MCF 10A (cell line): Measurements from ENCODE around the gene ERC2. TPM values are rescaled to one million over a fixed set of nuclear protein-coding genes. Genes with fewer than 3 reads are reported as not detected.
A peak's percentile ranks its signal among the peaks of the same experiment; 100 is the strongest.

Experiments
- BruUV-seq: library from RNA; stranded (reverse); fragments of 400-500 nt; replicated peaks from 2 replicates; lab custom pipeline; 2021; lab: Mats Ljungman, UMichigan
- CTCF ChIA-PET: fragments of 300-600 bp; sonication (Branson Sonifier 250); formaldehyde crosslinking; extraction: SDS; loops from one replicate; lab custom pipeline; 2021; ENCODE audit warnings: antibody characterized with exemption, inconsistent platforms; lab: Yijun Ruan, JAX
- POLR2A ChIA-PET: fragments of 300-600, 350-650 bp; sonication (Branson Sonifier 250); formaldehyde crosslinking; extraction: SDS; loops from one replicate; lab custom pipeline; 2020; ENCODE audit warnings: antibody characterized with exemption, inconsistent platforms; lab: Yijun Ruan, JAX
- DNase-seq: peaks from one replicate; pipeline ENCODE4 v3.0.0-alpha.2; 2018; ENCODE audit not compliant: unreplicated experiment
- H3K27ac Mint-ChIP-seq: one replicate; pipeline ENCODE4 v1.8.0; 2022; ENCODE audit warnings: mild to moderate bottlenecking, low read depth, mixed read lengths; ENCODE audit not compliant: unreplicated experiment
- H3K27me3 Mint-ChIP-seq: one replicate; pipeline ENCODE4 v1.8.0; 2022; ENCODE audit warnings: mixed read lengths; ENCODE audit not compliant: insufficient read depth, unreplicated experiment
- H3K36me3 Mint-ChIP-seq: one replicate; pipeline ENCODE4 v1.8.0; 2022; ENCODE audit warnings: mild to moderate bottlenecking, moderate library complexity, mixed read lengths; ENCODE audit not compliant: insufficient read depth, unreplicated experiment
- H3K4me1 Mint-ChIP-seq: one replicate; pipeline ENCODE4 v1.8.0; 2022; ENCODE audit warnings: mixed read lengths; ENCODE audit not compliant: insufficient read depth, unreplicated experiment
- H3K4me3 Mint-ChIP-seq: one replicate; pipeline ENCODE4 v1.8.0; 2022; ENCODE audit warnings: mild to moderate bottlenecking, moderate library complexity, mixed read lengths; ENCODE audit not compliant: unreplicated experiment
- H3K9me3 Mint-ChIP-seq: one replicate; pipeline ENCODE4 v1.8.0; 2022; ENCODE audit warnings: mixed read lengths; ENCODE audit not compliant: unreplicated experiment
- CTCF ChIP-seq: fragments of 200-600 bp; IDR thresholded peaks from one replicate; pipeline ENCODE4 v1.8.0; 2022; ENCODE audit warnings: antibody characterized with exemption, mild to moderate bottlenecking; ENCODE audit not compliant: unreplicated experiment
- intact Hi-C: fragments of 100-400 bp; cut with micrococcal nuclease; formaldehyde crosslinking; loops from 2 replicates; pipeline ENCODE4 v1.14.1; 2022
- total RNA-seq: library from RNA; stranded (reverse); gene quantifications from 2 replicates; pipeline ENCODE4 v1.2.3, GENCODE V29; 2022

Gene ERC2
- total RNA-seq, 1 experiment from 2014 or later: 0.42 TPM

GRCh38 chr3:55792742-55793141 is 675.5 kb downstream of the ERC2 start:
- no peak for TF ChIP-seq CTCF
- Mint-ChIP-seq H3K4me3 (no peak overlapping the region), H3K27ac (no peak overlapping the region), H3K9me3 (peaks cover 2% of the 10 kb centered on the region), H3K36me3 (no peaks in the 10 kb centered on the region), H3K4me1 (peaks cover 12% of the 10 kb centered on the region), H3K27me3 (no peaks in the 10 kb centered on the region)
- BruUV-seq: no TSS peak
- intact Hi-C loops: no loop called here
- no peak for DNase-seq
- ChIA-PET CTCF (no interaction called here), POLR2A (no interaction called here)

- peak; percentile 2 for DNase-seq
- H3K4me1 Mint-ChIP-seq: peaks cover 12% of the 10 kb centered on the region
- no peaks in the 10 kb centered on the region for H3K36me3 Mint-ChIP-seq
- intact Hi-C loops: no loop called here
- no peaks in the 10 kb centered on the region for H3K27me3 Mint-ChIP-seq
- no peak overlapping the region for H3K27ac Mint-ChIP-seq
- ChIA-PET CTCF (no interaction called here), POLR2A (no interaction called here)
- H3K4me3 Mint-ChIP-seq: no peak overlapping the region
- no peak for TF ChIP-seq CTCF
- BruUV-seq: no TSS peak
- no peaks in the 10 kb centered on the region for H3K9me3 Mint-ChIP-seq
Measured at GRCh38 chr3:55792009-55792408, 676.3 kb downstream of the ERC2 start.

GRCh38 chr3:55790596-55791350 is 677.5 kb downstream of the ERC2 start:
- BruUV-seq: no TSS peak
- CTCF ChIA-PET: interaction anchor here (0.8 kb wide), 1 partner anchor 44 kb away, joined by 3 read pairs; no protein-coding TSS in a partner anchor
- DNase-seq: no peak
- no peaks in the 10 kb centered on the region for H3K9me3 Mint-ChIP-seq
- no peak overlapping the region for H3K4me3 Mint-ChIP-seq
- intact Hi-C loops: no loop called here
- H3K4me1 Mint-ChIP-seq: peaks cover 9% of the 10 kb centered on the region
- H3K27me3 Mint-ChIP-seq: peaks cover 2% of the 10 kb centered on the region
- POLR2A ChIA-PET: no interaction called here
- H3K27ac Mint-ChIP-seq: no peak overlapping the region
- TF ChIP-seq CTCF: no peak
- no peaks in the 10 kb centered on the region for H3K36me3 Mint-ChIP-seq

- H3K36me3 Mint-ChIP-seq: no peaks in the 10 kb centered on the region
- DNase-seq: no peak
- intact Hi-C loops: no loop called here
Measured at GRCh38 chr3:55789516-55789915, 678.8 kb downstream of the ERC2 start.

More at GRCh38 chr3:55789516-55789915, 678.8 kb downstream of the ERC2 start:
- Mint-ChIP-seq H3K4me1 (peaks cover 6% of the 10 kb centered on the region), H3K27me3 (peaks cover 12% of the 10 kb centered on the region), H3K27ac (no peak overlapping the region), H3K9me3 (no peaks in the 10 kb centered on the region), H3K4me3 (no peak overlapping the region)
- no peak for TF ChIP-seq CTCF
- POLR2A ChIA-PET: no interaction called here
- CTCF ChIA-PET: no interaction called here
- BruUV-seq: no TSS peak
